Stomach (tissue), 4 donors: Measurements from ENCODE around the gene MMS22L.

Experiments used
- POLR2A ChIP-seq, 4 donors: fragments of 450-650 bp; IDR thresholded peaks; one replicate each; pipeline ENCODE4 v1.6.1; 2016; ENCODE audit warnings: antibody characterized with exemption in 4 of 4, control low read depth in 2 of 4, mild to moderate bottlenecking in 1 of 4, moderate library complexity in 1 of 4
- POLR2AphosphoS5 ChIP-seq, 3 donors: sonication (generic); formaldehyde crosslinking; IDR thresholded peaks; one replicate each; pipeline ENCODE4 v1.6.1; 2016; ENCODE audit warnings: antibody characterized with exemption in 3 of 3
- TF ChIP-seq, protein P1 (sequence below), 7 experiments: fragments of 450-650 bp in 4 of 7; fragments of 200-600 bp in 3 of 7; sonication (generic) in 3 of 7; IDR thresholded peaks; one replicate each; pipeline ENCODE4 v1.5.1; 2016 to 2019; ENCODE audit warnings: antibody characterized with exemption in 7 of 7, control low read depth in 2 of 7, mild to moderate bottlenecking in 1 of 7

DNA sequence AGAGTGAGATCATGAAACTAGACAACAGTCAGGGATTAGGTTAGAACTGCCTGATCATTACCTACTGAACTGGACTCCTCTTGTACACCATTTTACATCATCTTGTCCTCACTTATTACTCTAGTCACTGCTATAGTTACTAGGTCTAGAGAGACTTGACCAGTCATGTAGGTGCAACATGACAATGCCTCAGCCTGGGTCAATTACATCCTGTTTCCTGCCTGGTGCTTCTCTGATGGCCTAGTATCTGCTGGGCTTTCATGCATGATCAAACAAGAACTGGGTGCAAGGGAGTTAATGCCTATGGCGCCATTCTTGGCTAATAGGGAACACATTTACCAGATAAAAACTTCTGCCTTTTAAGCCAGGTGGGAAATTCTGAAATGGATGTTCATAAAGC lies 39.2 kb upstream of the MMS22L start:
- TF ChIP-seq, protein P1, sequence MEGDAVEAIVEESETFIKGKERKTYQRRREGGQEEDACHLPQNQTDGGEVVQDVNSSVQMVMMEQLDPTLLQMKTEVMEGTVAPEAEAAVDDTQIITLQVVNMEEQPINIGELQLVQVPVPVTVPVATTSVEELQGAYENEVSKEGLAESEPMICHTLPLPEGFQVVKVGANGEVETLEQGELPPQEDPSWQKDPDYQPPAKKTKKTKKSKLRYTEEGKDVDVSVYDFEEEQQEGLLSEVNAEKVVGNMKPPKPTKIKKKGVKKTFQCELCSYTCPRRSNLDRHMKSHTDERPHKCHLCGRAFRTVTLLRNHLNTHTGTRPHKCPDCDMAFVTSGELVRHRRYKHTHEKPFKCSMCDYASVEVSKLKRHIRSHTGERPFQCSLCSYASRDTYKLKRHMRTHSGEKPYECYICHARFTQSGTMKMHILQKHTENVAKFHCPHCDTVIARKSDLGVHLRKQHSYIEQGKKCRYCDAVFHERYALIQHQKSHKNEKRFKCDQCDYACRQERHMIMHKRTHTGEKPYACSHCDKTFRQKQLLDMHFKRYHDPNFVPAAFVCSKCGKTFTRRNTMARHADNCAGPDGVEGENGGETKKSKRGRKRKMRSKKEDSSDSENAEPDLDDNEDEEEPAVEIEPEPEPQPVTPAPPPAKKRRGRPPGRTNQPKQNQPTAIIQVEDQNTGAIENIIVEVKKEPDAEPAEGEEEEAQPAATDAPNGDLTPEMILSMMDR (IDR thresholded peaks at IDR 0.05), result no peak
- TF ChIP-seq POLR2A (IDR thresholded peaks at IDR 0.05) (no peak), POLR2AphosphoS5 (IDR thresholded peaks at IDR 0.05) (no peak)
